Kasumi-1 (cell line): Measurements from ENCODE around the gene IPO4.

Experiments used
- DNase-seq, 2 experiments: peaks; one replicate each; lab custom pipeline; 2025; lab: John Stamatoyannopoulos, UW

Gene IPO4

GRCh38 chr14:24147761-24148428 lies 40.7 kb downstream of the IPO4 start:
- DNase-seq = peak in 1 of 2 experiments; percentile 7

- peak; percentile 99 for DNase-seq
These were observed 41.4 kb downstream of the IPO4 start, which contains the start of gene RNF31 for GRCh38 chr14:24146978-24147760. Gene RNF31 (plus strand): TSS chr14:24147498. CDS start chr14:24147699, 201 bp downstream.

GRCh38 chr14:24146453-24146977 lies 42.1 kb downstream of the IPO4 start, which contains the start of gene PSME2:
Gene PSME2 (minus strand): TSS chr14:24146610. CDS start chr14:24146581, 29 bp downstream.
- peak; percentile 98 for DNase-seq

GRCh38 chr14:24145690-24146452 lies 42.7 kb downstream of the IPO4 start:
- DNase-seq = peak; percentile 8 to 26

- no peak for DNase-seq
These were observed 43.4 kb downstream of the IPO4 start for GRCh38 chr14:24145219-24145618.

GRCh38 chr14:24144451-24144850 lies 44.2 kb downstream of the IPO4 start:
- no peak for DNase-seq

GRCh38 chr14:24143511-24143910 lies 45.1 kb downstream of the IPO4 start:
- no peak for DNase-seq

- peak; percentile 99 for DNase-seq
These were observed 47.3 kb downstream of the IPO4 start, which contains the start of gene EMC9 for GRCh38 chr14:24141097-24141880. Gene EMC9 (minus strand): TSS chr14:24141591. CDS start chr14:24141304, 287 bp downstream.

GRCh38 chr14:24139272-24139934 lies 49.2 kb downstream of the IPO4 start:
- no peak for DNase-seq

- DNase-seq = no peak
These were observed 50.0 kb downstream of the IPO4 start for GRCh38 chr14:24138396-24139271.

GRCh38 chr14:24137529-24138395 lies 50.9 kb downstream of the IPO4 start:
- DNase-seq = no peak

GRCh38 chr14:24136684-24137528 lies 51.7 kb downstream of the IPO4 start:
- DNase-seq = no peak

- peak; percentile 83 to 86 for DNase-seq
These were observed 52.6 kb downstream of the IPO4 start, which contains the start of gene PSME1 for GRCh38 chr14:24135834-24136683. Gene PSME1 (plus strand): TSS chr14:24136194. CDS start chr14:24136263, 69 bp downstream.

GRCh38 chr14:24135584-24135833 lies 53.1 kb downstream of the IPO4 start:
- DNase-seq = peak in 1 of 2 experiments; percentile 50

- DNase-seq = peak in 1 of 2 experiments; percentile 25
These were observed 54.9 kb downstream of the IPO4 start for GRCh38 chr14:24133735-24134134.

GRCh38 chr14:24132976-24133375 lies 55.6 kb downstream of the IPO4 start:
- DNase-seq = no peak
